Stomach (tissue), 19 donors: Measurements from ENCODE around the gene UXS1. TPM values are rescaled to one million over a fixed set of nuclear protein-coding genes. Genes with fewer than 3 reads are reported as not detected.
"Not testable (repeated sequence)": the region's sequence is repeated elsewhere in the genome, so short reads cannot be mapped to it uniquely, and the experiment has no call there.

Experiments
- DNase-seq, 2 donors: peaks; one replicate each; pipeline versions ENCODE4 v3.0.0 to v3.0.0-alpha.2; 2013 to 2019
- H3K27ac ChIP-seq, 5 donors: fragments of 200-600 bp in 4 of 5; sonication (generic) in 4 of 5; one replicate each; pipeline ENCODE4 v1.5.1; 2013 to 2019; ENCODE audit warnings: mild to moderate bottlenecking in 1 of 5, moderate library complexity in 1 of 5
- H3K27me3 ChIP-seq, 3 donors: fragments of 200-600 bp; sonication (generic); one replicate each; pipeline ENCODE4 v1.5.1; 2017 to 2019; ENCODE audit warnings: mixed run types in 1 of 3
- H3K36me3 ChIP-seq, 4 donors: fragments of 200-600 bp; sonication (generic); 1 replicate in 3 of 4; 2 replicates in 1 of 4; pipeline ENCODE4 v1.5.1; 2016 to 2019
- H3K4me1 ChIP-seq, 4 donors: fragments of 200-600 bp; sonication (generic); one replicate each; pipeline ENCODE4 v1.5.1; 2016 to 2019
- H3K4me3 ChIP-seq, 4 donors: fragments of 200-600 bp; sonication (generic) in 3 of 4; one replicate each; pipeline ENCODE4 v1.5.1; 2016 to 2019; ENCODE audit warnings: mild to moderate bottlenecking in 1 of 4
- H3K9me3 ChIP-seq, 4 donors: fragments of 200-600 bp; sonication (generic); one replicate each; pipeline ENCODE4 v1.5.1; 2016 to 2019
- CTCF ChIP-seq, 7 experiments: fragments of 450-650 bp in 4 of 7; fragments of 200-600 bp in 3 of 7; sonication (generic) in 3 of 7; IDR thresholded peaks; one replicate each; pipeline ENCODE4 v1.5.1; 2016 to 2019; ENCODE audit warnings: antibody characterized with exemption in 7 of 7, control low read depth in 2 of 7, mild to moderate bottlenecking in 1 of 7
- EP300 ChIP-seq: sonication (generic); formaldehyde crosslinking; IDR thresholded peaks from one replicate; pipeline ENCODE4 v1.6.1; 2017; ENCODE audit warnings: antibody characterized with exemption
- POLR2A ChIP-seq, 4 donors: fragments of 450-650 bp; IDR thresholded peaks; one replicate each; pipeline ENCODE4 v1.6.1; 2016; ENCODE audit warnings: antibody characterized with exemption in 4 of 4, control low read depth in 2 of 4, mild to moderate bottlenecking in 1 of 4, moderate library complexity in 1 of 4
- POLR2AphosphoS5 ChIP-seq, 3 donors: sonication (generic); formaldehyde crosslinking; IDR thresholded peaks; one replicate each; pipeline ENCODE4 v1.6.1; 2016; ENCODE audit warnings: antibody characterized with exemption in 3 of 3
- WGBS, 5 donors: extraction: QIAGEN DNeasy Blood & Tissue Kit in 3 of 5; methylation state at CpG; one replicate each; pipeline versions ENCODE4 v1.1.5 to v1.1.7; 2013 to 2018; 5-methylcytosine and 5-hydroxymethylcytosine counted together
- intact Hi-C: fragments of 100-400 bp; cut with DNase I; formaldehyde crosslinking; loops from one replicate; pipeline ENCODE4 v1.15.1; 2023; ENCODE audit warnings: low total_unique reads
- long read RNA-seq, 10 donors: transcript quantifications; one replicate each; lab custom pipeline, GENCODE V29; 2026
- polyA plus RNA-seq, 3 donors: library from polyadenylated mRNA; stranded (reverse); fragments of 200-250 nt; gene quantifications; one replicate each; pipeline ENCODE4 v1.2.3, GENCODE V29; 2013
- total RNA-seq, 5 donors: library from RNA; depleted of rRNA; stranded (reverse); fragments of >200 nt; gene quantifications; one replicate each; pipeline versions ENCODE4 v1.1.0 to v1.2.3, GENCODE V29; 2014 to 2016
- donor health status: healthy with polysubstance abuse.
- donor health status: Bipolar disorder and iron deficiency.
- donor health status: healthy.

Gene UXS1
- total RNA-seq (100 to 1,000 TPM in 1 of 5 donors, 10 to 100 TPM in 3, 1 to 10 TPM in 1; 7.0 to 111 (median 30.5) TPM), polyA plus RNA-seq (10 to 100 TPM; 12.3 to 15.4 (median 13.3) TPM)
- long read RNA-seq, donor 1, partial matches to known transcripts, result 11 of 15 reads
- long read RNA-seq, donor 1, other reads (novel, unspliced or antisense), result 0 of 15 reads
- long read RNA-seq, donor 2, partial matches to known transcripts, result 0 of 3 reads
- long read RNA-seq, donor 2, other reads (novel, unspliced or antisense), result 0 of 3 reads
- long read RNA-seq, donor 3, partial matches to known transcripts, result 0 of 5 reads
- long read RNA-seq, donor 3, other reads (novel, unspliced or antisense), result 0 of 5 reads
- long read RNA-seq, donor 4, partial matches to known transcripts, result 0 of 1 reads
- long read RNA-seq, donor 4, other reads (novel, unspliced or antisense), result 0 of 1 reads
- long read RNA-seq, donor 5, transcript UXS1-203 (15 exons, 1,839 nt), result major isoform, 9 of 27 reads
- long read RNA-seq, donor 5, partial matches to known transcripts, result 12 of 27 reads
- long read RNA-seq, donor 5, other reads (novel, unspliced or antisense), result 0 of 27 reads
- long read RNA-seq, donor 6, result 0 reads
- long read RNA-seq, donor 7, transcript UXS1-203 (15 exons, 1,839 nt), result major isoform, 8 of 11 reads
- long read RNA-seq, donor 7, partial matches to known transcripts, result 0 of 11 reads
- long read RNA-seq, donor 7, other reads (novel, unspliced or antisense), result 0 of 11 reads
- long read RNA-seq, donor 8, transcript UXS1-203 (15 exons, 1,839 nt), result major isoform, 7 of 26 reads
- long read RNA-seq, donor 8, partial matches to known transcripts, result 15 of 26 reads
- long read RNA-seq, donor 8, other reads (novel, unspliced or antisense), result 0 of 26 reads
- long read RNA-seq, donor 9, partial matches to known transcripts, result 0 of 5 reads
- long read RNA-seq, donor 9, other reads (novel, unspliced or antisense), result 0 of 5 reads
- long read RNA-seq, donor 10, partial matches to known transcripts, result 0 of 1 reads
- long read RNA-seq, donor 10, other reads (novel, unspliced or antisense), result 0 of 1 reads

- Histone ChIP-seq H3K27me3 (no peaks in the 10 kb centered on the region), H3K4me1 (peaks cover 13 to 56% (median 39%) of the 10 kb centered on the region in 4 donors), H3K4me3 (peak within 1 kb of the TSS; percentile 86 to 97 (median 93)), H3K36me3 (no peaks in the 10 kb centered on the region), H3K27ac (peak within 1 kb of the TSS; percentile 83 to 94 (median 90)), H3K9me3 (no peaks in the 10 kb centered on the region)
- no peak for TF ChIP-seq EP300
- TF ChIP-seq POLR2AphosphoS5 (IDR thresholded peaks at IDR 0.05), result peak; percentile 63 to 82 (median 79)
- TF ChIP-seq POLR2A (IDR thresholded peaks at IDR 0.05), result no peak
- no peak for TF ChIP-seq CTCF (IDR thresholded peaks at IDR 0.05)
- peak; percentile 99 for DNase-seq
- intact Hi-C loops, result loop anchor here (10.0 kb wide), 1 partner anchor 79 kb away; no protein-coding TSS in a partner anchor
- WGBS, 5 donors, result 0 to 3% (median 0%) methylated on average over 7 to 93 of the region's 93 CpGs
Observed at GRCh38 chr2:106193977-106194778, at the start of gene UXS1. Gene UXS1, minus strand, starts transcription at chr2:106194301. Its CDS starts 60 bp downstream, at chr2:106194241.

- H3K27me3 ChIP-seq, H3K4me3 ChIP-seq, DNase-seq, H3K4me1 ChIP-seq, intact Hi-C loops, H3K27ac ChIP-seq, H3K36me3 ChIP-seq: not testable (repeated sequence)
- peaks cover 0 to 40% (median 22%) of the 10 kb centered on the region in 4 donors for H3K9me3 ChIP-seq
- 89 to 97% (median 93%) methylated on average over 2 of the region's 2 CpGs for WGBS, 5 donors
Observed at GRCh38 chr2:106239491-106239890, 45.4 kb upstream of the UXS1 start.

- H3K4me1 ChIP-seq, result not testable (repeated sequence)
Observed at GRCh38 chr2:106235392-106235791, 41.3 kb upstream of the UXS1 start.

GRCh38 chr2:106233350-106233706, 39.2 kb upstream of the UXS1 start:
- DNase-seq, result no peak
- Histone ChIP-seq H3K4me1 (no peaks in the 10 kb centered on the region), H3K36me3 (no peaks in the 10 kb centered on the region), H3K27ac (no peak overlapping the region), H3K9me3 (peaks cover 0 to 36% (median 23%) of the 10 kb centered on the region in 4 donors), H3K27me3 (no peaks in the 10 kb centered on the region), H3K4me3 (no peak overlapping the region)
- WGBS, 5 donors, result 45 to 72% (median 57%) methylated on average over 2 of the region's 2 CpGs
- TF ChIP-seq CTCF (IDR thresholded peaks at IDR 0.05) (no peak), POLR2AphosphoS5 (IDR thresholded peaks at IDR 0.05) (no peak), POLR2A (IDR thresholded peaks at IDR 0.05) (no peak), EP300 (no peak)
- intact Hi-C loops, result no loop called here

More at GRCh38 chr2:106235392-106235791, 41.3 kb upstream of the UXS1 start:
- H3K27me3 ChIP-seq, intact Hi-C loops, DNase-seq, H3K27ac ChIP-seq, H3K36me3 ChIP-seq, H3K4me3 ChIP-seq: not testable (repeated sequence)
- peaks cover 0 to 39% (median 23%) of the 10 kb centered on the region in 4 donors for H3K9me3 ChIP-seq
- WGBS, 5 donors, result 83 to 92% (median 86%) methylated on average over 4 of the region's 4 CpGs
